ENCODE results near the gene CDRT15.
"Not testable (repeated sequence)": the region's sequence is repeated elsewhere in the genome, so short reads cannot be mapped to it uniquely, and the experiment has no call there.

Gene CDRT15

GRCh38 chr17:14236762-14237161, at the start of gene CDRT15:
Gene CDRT15, minus strand, starts transcription at chr17:14236862. Its CDS starts 29 bp downstream, at chr17:14236833.
- not testable (repeated sequence) for H3K4me3 ChIP-seq (ENCODE audit: low read depth, low read length)

GRCh38 chr17:14282726-14283125, 46.1 kb upstream of the CDRT15 start:
- no peak for DNase-seq (ENCODE audit: low read depth)

More at GRCh38 chr17:14236762-14237161, at the start of gene CDRT15:
- not testable (repeated sequence) for DNase-seq (ENCODE audit: low read depth)

GRCh38 chr17:14281530-14281929, 44.9 kb upstream of the CDRT15 start:
- DNase-seq (ENCODE audit: low read depth) = no peak
- H3K4me3 ChIP-seq (ENCODE audit: low read depth, low read length) = no peak overlapping the region

More at GRCh38 chr17:14282726-14283125, 46.1 kb upstream of the CDRT15 start:
- H3K4me3 ChIP-seq (ENCODE audit: low read depth, low read length) = no peak overlapping the region

GRCh38 chr17:14276535-14277250, 40.0 kb upstream of the CDRT15 start:
- DNase-seq (ENCODE audit: low read depth) = no peak
- no peak overlapping the region for H3K4me3 ChIP-seq (ENCODE audit: low read depth, low read length)

- DNase-seq (ENCODE audit: low read depth) = no peak
- no peak overlapping the region for H3K4me3 ChIP-seq (ENCODE audit: low read depth, low read length)
Observed at GRCh38 chr17:14270508-14270907, 33.8 kb upstream of the CDRT15 start.

- H3K4me3 ChIP-seq (ENCODE audit: low read depth, low read length) = no peak overlapping the region
- DNase-seq (ENCODE audit: low read depth) = no peak
Observed at GRCh38 chr17:14269473-14269872, 32.8 kb upstream of the CDRT15 start.

- no peak overlapping the region for H3K4me3 ChIP-seq (ENCODE audit: low read depth, low read length)
- DNase-seq (ENCODE audit: low read depth) = no peak
Observed at GRCh38 chr17:14268264-14268663, 31.6 kb upstream of the CDRT15 start.

GRCh38 chr17:14261406-14261805, 24.7 kb upstream of the CDRT15 start:
- no peak for DNase-seq (ENCODE audit: low read depth)
- no peak overlapping the region for H3K4me3 ChIP-seq (ENCODE audit: low read depth, low read length)

GRCh38 chr17:14245629-14246028, 9.0 kb upstream of the CDRT15 start:
- H3K4me3 ChIP-seq (ENCODE audit: low read depth, low read length) = no peak overlapping the region

GRCh38 chr17:14245002-14245401, 8.3 kb upstream of the CDRT15 start:
- H3K4me3 ChIP-seq (ENCODE audit: low read depth, low read length) = no peak overlapping the region

More at GRCh38 chr17:14245629-14246028, 9.0 kb upstream of the CDRT15 start:
- DNase-seq (ENCODE audit: low read depth) = no peak

GRCh38 chr17:14239271-14239670, 2.6 kb upstream of the CDRT15 start:
- not testable (repeated sequence) for H3K4me3 ChIP-seq (ENCODE audit: low read depth, low read length); DNase-seq (ENCODE audit: low read depth)

More at GRCh38 chr17:14245002-14245401, 8.3 kb upstream of the CDRT15 start:
- no peak for DNase-seq (ENCODE audit: low read depth)

- DNase-seq (ENCODE audit: low read depth); H3K4me3 ChIP-seq (ENCODE audit: low read depth, low read length): not testable (repeated sequence)
Observed at GRCh38 chr17:14236032-14236431, 630 bp downstream of the CDRT15 start.

- not testable (repeated sequence) for DNase-seq (ENCODE audit: low read depth); H3K4me3 ChIP-seq (ENCODE audit: low read depth, low read length)
Observed at GRCh38 chr17:14235047-14235446, 1.6 kb downstream of the CDRT15 start.

GRCh38 chr17:14231187-14231586, 5.5 kb downstream of the CDRT15 start:
- DNase-seq (ENCODE audit: low read depth); H3K4me3 ChIP-seq (ENCODE audit: low read depth, low read length): not testable (repeated sequence)

GRCh38 chr17:14228903-14229302, 7.8 kb downstream of the CDRT15 start:
- H3K4me3 ChIP-seq (ENCODE audit: low read depth, low read length) = no peak overlapping the region
- DNase-seq (ENCODE audit: low read depth) = peak; percentile 1

- no peak overlapping the region for H3K4me3 ChIP-seq (ENCODE audit: low read depth, low read length)
- DNase-seq (ENCODE audit: low read depth) = no peak
Observed at GRCh38 chr17:14227052-14227451, 9.6 kb downstream of the CDRT15 start.

GRCh38 chr17:14225254-14225980, 11.2 kb downstream of the CDRT15 start:
- H3K4me3 ChIP-seq (ENCODE audit: low read depth, low read length) = no peak overlapping the region
- no peak for DNase-seq (ENCODE audit: low read depth)

GRCh38 chr17:14222611-14223010, 14.1 kb downstream of the CDRT15 start:
- DNase-seq (ENCODE audit: low read depth) = no peak
- no peak overlapping the region for H3K4me3 ChIP-seq (ENCODE audit: low read depth, low read length)

- H3K4me3 ChIP-seq (ENCODE audit: low read depth, low read length) = no peak overlapping the region
- DNase-seq (ENCODE audit: low read depth) = no peak
Observed at GRCh38 chr17:14214271-14214670, 22.4 kb downstream of the CDRT15 start.

GRCh38 chr17:14212401-14212800, 24.3 kb downstream of the CDRT15 start:
- no peak for DNase-seq (ENCODE audit: low read depth)
- no peak overlapping the region for H3K4me3 ChIP-seq (ENCODE audit: low read depth, low read length)

GRCh38 chr17:14211801-14212200, 24.9 kb downstream of the CDRT15 start:
- H3K4me3 ChIP-seq (ENCODE audit: low read depth, low read length) = no peak overlapping the region
- no peak for DNase-seq (ENCODE audit: low read depth)
